ENCODE data around the gene ANTXR1. TPM values are rescaled to one million over a fixed set of nuclear protein-coding genes. Genes with fewer than 3 reads are reported as not detected.

ANTXR1 gene
- total RNA-seq, 1 experiment from 2014 or later: 25.7 TPM

GRCh38 chr2:69210385-69210784 is 197.4 kb downstream of the ANTXR1 start:
- Histone ChIP-seq H3K27me3 (ENCODE audit: insufficient read depth, low read length) (no peaks in the 10 kb centered on the region), H3K79me2 (ENCODE audit: insufficient read depth, low read length) (no peaks in the 10 kb centered on the region), H2AFZ (ENCODE audit: low read depth, low read length, poor library complexity, severe bottlenecking) (no peak overlapping the region), H3K9me3 (ENCODE audit: control insufficient read depth in 1 of 2, insufficient read depth in 1 of 2, low read depth in 1 of 2, low read length in 2 of 2) (no peaks in the 10 kb centered on the region; a peak in 1 of 4 replicates), H3K36me3 (ENCODE audit: control insufficient read depth in 1 of 2, insufficient read depth in 2 of 2, low read length in 2 of 2) (no peaks in the 10 kb centered on the region), H4K20me1 (ENCODE audit: insufficient read depth) (no peaks in the 10 kb centered on the region), H3K9me2 (ENCODE audit: insufficient read depth) (no peaks in the 10 kb centered on the region), H3K9ac (ENCODE audit: low read length) (no peak overlapping the region), H3K4me3 (replicated peaks in 1 of 2; ENCODE audit: low read depth in 1 of 2, low read length in 2 of 2) (no peak overlapping the region), H3K4me2 (ENCODE audit: low read length) (no peak overlapping the region), H3K27ac (ENCODE audit: low read depth, low read length) (no peak overlapping the region), H3K4me1 (ENCODE audit: control insufficient read depth in 1 of 2, insufficient read depth in 2 of 2, low read length in 2 of 2) (no peaks in the 10 kb centered on the region)
- DNase-seq (ENCODE audit: low read depth, low spot score): no peak
- BruUV-seq (replicated peaks): no TSS peak
- ChIA-PET RAD21 (ENCODE audit: low non-redundant PET in 1 of 2, low total read pairs in 2 of 2, uncharacterized antibody in 2 of 2, unreplicated experiment in 2 of 2) (no interaction called here), POLR2A (no interaction called here), CTCF (no interaction called here)
- ATAC-seq: no peak
- intact Hi-C loops (cut with micrococcal nuclease): no loop called here
- no peak for TF ChIP-seq ZFX (IDR thresholded peaks at IDR 0.05)
- TF ChIP-seq, protein P1, sequence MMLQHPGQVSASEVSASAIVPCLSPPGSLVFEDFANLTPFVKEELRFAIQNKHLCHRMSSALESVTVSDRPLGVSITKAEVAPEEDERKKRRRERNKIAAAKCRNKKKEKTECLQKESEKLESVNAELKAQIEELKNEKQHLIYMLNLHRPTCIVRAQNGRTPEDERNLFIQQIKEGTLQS (IDR thresholded peaks at IDR 0.05): no peak

GRCh38 chr2:69211048-69211447 is 198.1 kb downstream of the ANTXR1 start:
- intact Hi-C loops (cut with micrococcal nuclease): no loop called here
- POLR2A ChIA-PET: no interaction called here

More at GRCh38 chr2:69211048-69211447, 198.1 kb downstream of the ANTXR1 start:
- Histone ChIP-seq H3K27ac (ENCODE audit: low read depth, low read length) (no peak overlapping the region), H3K4me3 (replicated peaks in 1 of 2; ENCODE audit: low read depth in 1 of 2, low read length in 2 of 2) (no peak overlapping the region), H3K36me3 (ENCODE audit: control insufficient read depth in 1 of 2, insufficient read depth in 2 of 2, low read length in 2 of 2) (no peaks in the 10 kb centered on the region), H4K20me1 (ENCODE audit: insufficient read depth) (no peaks in the 10 kb centered on the region), H3K4me2 (ENCODE audit: low read length) (no peak overlapping the region), H2AFZ (ENCODE audit: low read depth, low read length, poor library complexity, severe bottlenecking) (no peak overlapping the region), H3K27me3 (ENCODE audit: insufficient read depth, low read length) (no peaks in the 10 kb centered on the region), H3K9me2 (ENCODE audit: insufficient read depth) (no peaks in the 10 kb centered on the region), H3K4me1 (ENCODE audit: control insufficient read depth in 1 of 2, insufficient read depth in 2 of 2, low read length in 2 of 2) (no peaks in the 10 kb centered on the region), H3K9me3 (ENCODE audit: control insufficient read depth in 1 of 2, insufficient read depth in 1 of 2, low read depth in 1 of 2, low read length in 2 of 2) (no peaks in the 10 kb centered on the region; a peak in 1 of 4 replicates), H3K9ac (ENCODE audit: low read length) (no peak overlapping the region), H3K79me2 (ENCODE audit: insufficient read depth, low read length) (no peaks in the 10 kb centered on the region)
- no TSS peak for BruUV-seq (replicated peaks)
- ChIA-PET CTCF (no interaction called here), RAD21 (ENCODE audit: low non-redundant PET in 1 of 2, low total read pairs in 2 of 2, uncharacterized antibody in 2 of 2, unreplicated experiment in 2 of 2) (no interaction called here)
- ATAC-seq (no peak), DNase-seq (ENCODE audit: low read depth, low spot score) (no peak)
- no peak for TF ChIP-seq RAD21 (IDR thresholded peaks at IDR 0.05; ENCODE audit: low read depth)
- no peak for TF ChIP-seq ZNF274 (IDR thresholded peaks at IDR 0.05; ENCODE audit: low read depth, low read length)
- no peak for TF ChIP-seq REST (IDR thresholded peaks at IDR 0.05; ENCODE audit: low read depth)
- TF ChIP-seq, protein P1 (IDR thresholded peaks at IDR 0.05): no peak
- no peak for TF ChIP-seq SRF (IDR thresholded peaks at IDR 0.05; ENCODE audit: low read depth)
- TF ChIP-seq, protein P2, sequence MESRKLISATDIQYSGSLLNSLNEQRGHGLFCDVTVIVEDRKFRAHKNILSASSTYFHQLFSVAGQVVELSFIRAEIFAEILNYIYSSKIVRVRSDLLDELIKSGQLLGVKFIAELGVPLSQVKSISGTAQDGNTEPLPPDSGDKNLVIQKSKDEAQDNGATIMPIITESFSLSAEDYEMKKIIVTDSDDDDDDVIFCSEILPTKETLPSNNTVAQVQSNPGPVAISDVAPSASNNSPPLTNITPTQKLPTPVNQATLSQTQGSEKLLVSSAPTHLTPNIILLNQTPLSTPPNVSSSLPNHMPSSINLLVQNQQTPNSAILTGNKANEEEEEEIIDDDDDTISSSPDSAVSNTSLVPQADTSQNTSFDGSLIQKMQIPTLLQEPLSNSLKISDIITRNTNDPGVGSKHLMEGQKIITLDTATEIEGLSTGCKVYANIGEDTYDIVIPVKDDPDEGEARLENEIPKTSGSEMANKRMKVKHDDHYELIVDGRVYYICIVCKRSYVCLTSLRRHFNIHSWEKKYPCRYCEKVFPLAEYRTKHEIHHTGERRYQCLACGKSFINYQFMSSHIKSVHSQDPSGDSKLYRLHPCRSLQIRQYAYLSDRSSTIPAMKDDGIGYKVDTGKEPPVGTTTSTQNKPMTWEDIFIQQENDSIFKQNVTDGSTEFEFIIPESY (IDR thresholded peaks at IDR 0.05; ENCODE audit: extremely low read depth, insufficient replicate concordance, low read length): no peak
- no peak for TF ChIP-seq POLR2AphosphoS5 (IDR thresholded peaks at IDR 0.05; ENCODE audit: low read depth, low read length)

All from HCT116 (cell line).